Chondrocyte (in vitro differentiated cells): Measurements from ENCODE around the gene WDR49. TPM values are rescaled to one million over a fixed set of nuclear protein-coding genes. Genes with fewer than 3 reads are reported as not detected.

ENCODE experiments used
- DNase-seq: peaks from one replicate; pipeline ENCODE4 v3.0.0; 2021; ENCODE audit warnings: mixed read lengths, low spot score
- H3K27ac Mint-ChIP-seq: one replicate; pipeline ENCODE4 v1.8.0; 2021; ENCODE audit warnings: mild to moderate bottlenecking, moderate library complexity, mixed read lengths; ENCODE audit not compliant: unreplicated experiment
- H3K27me3 Mint-ChIP-seq: 2 replicates; pipeline ENCODE4 v1.8.0; 2021; ENCODE audit warnings: low read depth, mixed read lengths
- H3K36me3 Mint-ChIP-seq: 2 replicates; pipeline ENCODE4 v1.8.0; 2021; ENCODE audit warnings: low read depth, mixed read lengths
- H3K4me1 Mint-ChIP-seq: 2 replicates; pipeline ENCODE4 v1.8.0; 2021; ENCODE audit warnings: low read depth, mild to moderate bottlenecking, mixed read lengths
- H3K4me3 Mint-ChIP-seq: one replicate; pipeline ENCODE4 v1.8.0; 2021; ENCODE audit warnings: mild to moderate bottlenecking, moderate library complexity, mixed read lengths; ENCODE audit not compliant: unreplicated experiment
- H3K9me3 Mint-ChIP-seq: 2 replicates; pipeline ENCODE4 v1.8.0; 2021; ENCODE audit warnings: low read depth, mixed read lengths
- total RNA-seq: library from RNA; stranded (reverse); gene quantifications from 3 replicates; pipeline ENCODE4 v1.2.1, GENCODE V29; 2021
- TF ChIP-seq, protein P1 (sequence below): fragments of 200-600 bp; sonication (generic); IDR thresholded peaks from 2 replicates; pipeline ENCODE4 v1.5.0; 2021; ENCODE audit warnings: antibody characterized with exemption, mild to moderate bottlenecking, moderate library complexity

The WDR49 gene
- total RNA-seq, 1 donor from 2014 or later, result not detected

DNA sequence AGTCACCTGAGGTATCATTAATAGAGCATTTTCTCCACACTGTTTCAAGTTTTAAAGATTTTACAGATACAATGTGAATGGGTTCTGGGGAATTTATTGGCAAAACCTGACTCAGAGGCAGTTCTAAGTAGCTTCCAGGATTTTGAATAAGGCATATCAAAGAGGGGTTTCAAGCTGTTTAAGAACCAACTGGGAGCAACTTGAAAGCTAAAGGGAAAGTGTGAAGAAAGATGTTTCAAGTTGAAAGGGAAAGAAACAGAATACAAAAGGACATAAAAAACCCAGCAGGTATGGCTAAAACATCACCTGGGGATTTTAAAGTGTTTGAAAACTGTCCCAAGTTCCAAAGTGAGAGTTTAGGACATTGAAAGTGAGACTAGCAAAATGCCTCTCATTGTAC is 162.1 kb downstream of the WDR49 start:
- DNase-seq, result no peak
- no peaks in the 10 kb centered on the region for H3K4me1 Mint-ChIP-seq
- peaks cover 8% of the 10 kb centered on the region for H3K27me3 Mint-ChIP-seq
- H3K27ac Mint-ChIP-seq, result no peak overlapping the region
- peaks cover 3% of the 10 kb centered on the region for H3K9me3 Mint-ChIP-seq
- no peaks in the 10 kb centered on the region for H3K36me3 Mint-ChIP-seq
- no peak overlapping the region for H3K4me3 Mint-ChIP-seq
- TF ChIP-seq, protein P1, sequence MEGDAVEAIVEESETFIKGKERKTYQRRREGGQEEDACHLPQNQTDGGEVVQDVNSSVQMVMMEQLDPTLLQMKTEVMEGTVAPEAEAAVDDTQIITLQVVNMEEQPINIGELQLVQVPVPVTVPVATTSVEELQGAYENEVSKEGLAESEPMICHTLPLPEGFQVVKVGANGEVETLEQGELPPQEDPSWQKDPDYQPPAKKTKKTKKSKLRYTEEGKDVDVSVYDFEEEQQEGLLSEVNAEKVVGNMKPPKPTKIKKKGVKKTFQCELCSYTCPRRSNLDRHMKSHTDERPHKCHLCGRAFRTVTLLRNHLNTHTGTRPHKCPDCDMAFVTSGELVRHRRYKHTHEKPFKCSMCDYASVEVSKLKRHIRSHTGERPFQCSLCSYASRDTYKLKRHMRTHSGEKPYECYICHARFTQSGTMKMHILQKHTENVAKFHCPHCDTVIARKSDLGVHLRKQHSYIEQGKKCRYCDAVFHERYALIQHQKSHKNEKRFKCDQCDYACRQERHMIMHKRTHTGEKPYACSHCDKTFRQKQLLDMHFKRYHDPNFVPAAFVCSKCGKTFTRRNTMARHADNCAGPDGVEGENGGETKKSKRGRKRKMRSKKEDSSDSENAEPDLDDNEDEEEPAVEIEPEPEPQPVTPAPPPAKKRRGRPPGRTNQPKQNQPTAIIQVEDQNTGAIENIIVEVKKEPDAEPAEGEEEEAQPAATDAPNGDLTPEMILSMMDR, result no peak

DNA sequence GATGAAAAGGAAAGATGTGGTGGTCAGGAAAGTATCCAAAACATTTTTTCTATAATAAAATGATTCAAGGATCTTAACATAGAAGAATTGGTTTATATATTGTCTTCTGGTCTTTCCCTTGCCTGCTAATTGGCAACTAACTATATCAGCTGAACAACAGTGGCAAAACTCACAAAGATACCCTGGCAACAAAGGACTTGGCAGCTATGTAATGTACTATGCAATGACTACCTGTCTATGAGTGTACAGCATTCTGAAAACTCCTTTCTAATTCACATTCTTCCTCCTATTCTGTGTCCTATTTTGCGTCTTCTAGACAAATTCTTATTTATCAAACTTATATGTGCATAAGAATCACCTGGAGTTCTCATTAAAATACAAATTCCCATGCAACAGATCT is 164.2 kb downstream of the WDR49 start:
- H3K36me3 Mint-ChIP-seq, result no peaks in the 10 kb centered on the region
- TF ChIP-seq, protein P1, result no peak
- H3K27ac Mint-ChIP-seq, result no peak overlapping the region
- peaks cover 8% of the 10 kb centered on the region for H3K27me3 Mint-ChIP-seq
- no peak for DNase-seq
- H3K4me1 Mint-ChIP-seq, result no peaks in the 10 kb centered on the region
- H3K9me3 Mint-ChIP-seq, result peaks cover 4% of the 10 kb centered on the region
- H3K4me3 Mint-ChIP-seq, result no peak overlapping the region

DNA sequence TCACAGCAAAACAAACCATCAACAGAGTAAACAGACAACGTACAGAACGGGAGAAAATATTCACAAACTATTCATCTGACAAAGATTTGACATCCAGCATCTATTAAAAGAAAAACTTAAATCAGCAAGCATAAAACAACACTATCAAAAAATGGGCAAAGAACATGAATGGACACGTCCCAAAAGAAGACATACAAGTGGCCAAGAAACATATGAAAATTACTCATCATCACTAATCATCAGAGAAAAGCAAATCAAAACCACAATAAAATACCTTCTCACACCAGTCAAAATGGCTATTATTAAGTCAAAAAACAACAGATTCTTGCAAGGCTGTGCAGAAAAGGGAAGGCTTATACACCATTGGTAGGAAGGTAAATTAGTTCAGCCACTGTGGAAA is 166.2 kb downstream of the WDR49 start:
- H3K9me3 Mint-ChIP-seq, result peaks cover 4% of the 10 kb centered on the region
- no peaks in the 10 kb centered on the region for H3K4me1 Mint-ChIP-seq
- H3K4me3 Mint-ChIP-seq, result no peak overlapping the region
- TF ChIP-seq, protein P1, result no peak
- no peak for DNase-seq
- peaks cover 11% of the 10 kb centered on the region for H3K27me3 Mint-ChIP-seq
- H3K27ac Mint-ChIP-seq, result no peak overlapping the region
- H3K36me3 Mint-ChIP-seq, result no peaks in the 10 kb centered on the region

GRCh38 chr3:167484551-167484950 is 169.2 kb downstream of the WDR49 start:
- peaks cover 2% of the 10 kb centered on the region for H3K27me3 Mint-ChIP-seq

DNA sequence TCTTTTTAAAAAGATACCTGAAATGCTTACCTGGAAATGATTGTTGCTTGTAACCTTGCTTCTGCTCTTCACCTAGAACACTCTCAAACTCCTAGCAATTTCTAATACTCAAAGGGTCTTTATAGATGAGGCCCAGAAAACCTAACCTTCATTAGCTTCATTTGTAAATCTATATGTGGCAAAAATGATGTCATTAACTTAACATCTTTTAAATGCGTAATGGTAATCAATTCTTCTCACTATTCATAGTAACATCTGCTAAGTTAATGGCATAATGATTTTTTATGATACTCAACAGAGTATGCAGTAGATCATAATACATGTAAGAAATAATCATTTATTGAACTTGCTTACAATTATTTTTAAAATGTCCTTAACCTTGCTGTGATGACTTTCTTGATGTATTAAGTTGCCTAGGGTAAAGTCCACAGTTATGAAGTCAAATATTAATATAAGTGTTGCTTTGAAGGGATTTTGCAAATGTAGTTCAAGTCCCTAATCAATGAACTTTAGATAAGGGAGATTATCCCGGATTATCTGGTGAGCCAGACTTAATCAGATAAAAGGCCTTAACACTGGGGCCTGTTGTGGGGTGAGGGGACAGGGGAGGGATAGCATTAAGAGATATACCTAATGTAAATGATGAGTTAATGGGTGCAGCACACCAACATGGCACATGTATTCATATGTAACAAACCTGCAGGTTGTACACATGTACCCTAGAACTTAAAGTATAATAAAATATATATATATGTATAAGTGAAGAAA is 169.8 kb downstream of the WDR49 start:
- H3K4me1 Mint-ChIP-seq, result no peaks in the 10 kb centered on the region
- H3K9me3 Mint-ChIP-seq, result peaks cover 4% of the 10 kb centered on the region
- H3K27me3 Mint-ChIP-seq, result peaks cover 2% of the 10 kb centered on the region
- H3K36me3 Mint-ChIP-seq, result no peaks in the 10 kb centered on the region
- H3K4me3 Mint-ChIP-seq, result no peak overlapping the region
- TF ChIP-seq, protein P1, result no peak
- H3K27ac Mint-ChIP-seq, result no peak overlapping the region
- DNase-seq, result no peak

More at GRCh38 chr3:167484551-167484950, 169.2 kb downstream of the WDR49 start:
- TF ChIP-seq, protein P1, result no peak
- Mint-ChIP-seq H3K4me1 (no peaks in the 10 kb centered on the region), H3K4me3 (no peak overlapping the region), H3K27ac (no peak overlapping the region), H3K36me3 (no peaks in the 10 kb centered on the region), H3K9me3 (peaks cover 4% of the 10 kb centered on the region)
- DNase-seq, result no peak
